NB4 (cell line): Measurements from ENCODE around the gene CC2D1A.

Experiments used
- CTCF ChIP-seq: IDR thresholded peaks from one replicate; pipeline ENCODE4 v1.5.1; 2012; ENCODE audit warnings: low read depth, low read length
- MAX ChIP-seq: IDR thresholded peaks from 2 replicates; pipeline ENCODE4 v1.6.1; 2011; ENCODE audit warnings: low read depth, low read length
- MYC ChIP-seq: IDR thresholded peaks from 2 replicates; pipeline ENCODE4 v1.6.1; 2011; ENCODE audit warnings: low read depth, low read length
- POLR2A ChIP-seq: IDR thresholded peaks from 2 replicates; pipeline ENCODE4 v1.6.1; 2011; ENCODE audit warnings: mild to moderate bottlenecking; ENCODE audit not compliant: insufficient read length; ENCODE audit errors: extremely low read depth

- TF ChIP-seq POLR2A (no peak), CTCF (no peak), MAX (no peak), MYC (no peak)
Observed at GRCh38 chr19:13938301-13939064, 32.5 kb downstream of the CC2D1A start, which contains the start of gene PODNL1.
